CD4-positive, alpha-beta T cell treated with Interleukin-17A for 1 hour (primary cell): ENCODE results near the gene HOXB8.

Source experiments
- DNase-seq: peaks from one replicate; pipeline ENCODE4 v3.0.0-alpha.2; 2020

HOXB8 gene

GRCh38 chr17:48624544-48625494 is 9.7 kb upstream of the HOXB8 start:
- peak; percentile 31 for DNase-seq

DNA sequence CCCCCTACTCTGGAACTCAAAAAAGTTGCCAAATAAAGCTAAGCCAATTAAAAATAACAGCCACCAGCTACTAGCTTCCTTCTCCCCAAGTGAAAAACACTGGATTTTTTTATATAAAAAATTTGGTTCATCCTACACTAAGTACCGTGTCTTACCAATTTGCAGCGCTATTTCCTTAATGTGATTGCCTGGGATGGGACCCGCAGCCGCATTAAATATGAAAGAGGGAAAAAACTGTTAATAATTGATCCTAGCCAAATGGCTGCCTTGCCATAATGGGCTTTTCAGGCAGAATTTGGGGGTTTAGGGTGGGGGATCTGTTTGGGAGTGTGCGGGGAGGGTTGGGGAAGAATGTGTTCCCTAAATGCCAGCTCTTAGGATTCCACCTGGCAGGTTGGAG is 9.0 kb upstream of the HOXB8 start:
- DNase-seq, result no peak

- no peak for DNase-seq
Measured at GRCh38 chr17:48623583-48623982, 8.5 kb upstream of the HOXB8 start.

DNA sequence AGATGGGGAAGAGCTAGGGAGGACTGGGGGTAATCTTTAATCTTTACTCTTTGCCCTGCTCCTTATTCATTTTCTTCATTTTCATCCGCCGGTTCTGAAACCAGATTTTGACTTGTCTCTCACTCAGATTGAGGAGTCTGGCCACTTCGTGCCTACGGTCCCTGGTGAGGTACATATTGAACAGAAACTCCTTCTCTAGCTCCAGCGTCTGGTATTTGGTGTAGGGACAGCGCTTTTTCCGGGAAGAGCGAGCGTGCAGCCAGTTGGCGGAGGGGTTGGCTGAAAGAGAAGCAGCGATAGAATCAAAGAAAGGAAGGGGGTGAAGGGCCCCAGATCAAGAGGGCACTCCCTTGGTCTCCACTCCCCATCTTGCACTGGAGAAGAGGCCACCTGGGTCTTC is 7.8 kb upstream of the HOXB8 start:
- no peak for DNase-seq

- no peak for DNase-seq
Measured at GRCh38 chr17:48621410-48622392, 6.6 kb upstream of the HOXB8 start.

- DNase-seq, result no peak
Measured at GRCh38 chr17:48620461-48621139, 5.5 kb upstream of the HOXB8 start.

DNA sequence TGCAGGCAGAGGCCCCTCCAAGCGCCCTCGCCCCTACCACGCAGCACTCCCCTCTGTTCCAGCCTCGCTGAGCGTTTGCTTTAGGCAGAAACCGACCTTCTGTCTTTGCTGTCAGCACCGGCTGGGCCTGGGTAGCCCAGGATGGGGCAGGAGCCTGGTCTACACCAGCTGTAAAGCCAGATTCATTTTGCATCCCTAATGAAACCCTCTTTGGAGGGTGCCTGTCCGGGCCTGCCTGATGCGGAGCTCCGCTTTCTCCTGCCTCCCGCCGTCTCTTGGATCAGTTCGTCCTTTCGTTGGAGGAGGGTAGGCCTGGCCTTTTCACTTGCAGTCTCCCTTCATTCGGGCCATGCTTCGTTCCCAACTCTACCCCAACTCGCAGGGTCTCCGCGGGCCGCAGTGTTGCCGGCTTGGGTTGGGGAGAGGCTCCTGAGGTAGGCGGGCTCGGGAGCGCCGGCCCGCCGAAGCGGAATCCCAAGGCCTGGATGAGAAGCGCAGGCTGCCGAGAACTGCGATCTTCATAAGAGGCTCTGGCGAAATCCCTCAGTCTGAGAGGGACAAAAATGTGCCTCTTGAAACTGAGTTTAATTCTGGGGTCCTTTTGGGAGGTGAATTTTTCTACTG is 4.8 kb upstream of the HOXB8 start:
- no peak for DNase-seq

DNA sequence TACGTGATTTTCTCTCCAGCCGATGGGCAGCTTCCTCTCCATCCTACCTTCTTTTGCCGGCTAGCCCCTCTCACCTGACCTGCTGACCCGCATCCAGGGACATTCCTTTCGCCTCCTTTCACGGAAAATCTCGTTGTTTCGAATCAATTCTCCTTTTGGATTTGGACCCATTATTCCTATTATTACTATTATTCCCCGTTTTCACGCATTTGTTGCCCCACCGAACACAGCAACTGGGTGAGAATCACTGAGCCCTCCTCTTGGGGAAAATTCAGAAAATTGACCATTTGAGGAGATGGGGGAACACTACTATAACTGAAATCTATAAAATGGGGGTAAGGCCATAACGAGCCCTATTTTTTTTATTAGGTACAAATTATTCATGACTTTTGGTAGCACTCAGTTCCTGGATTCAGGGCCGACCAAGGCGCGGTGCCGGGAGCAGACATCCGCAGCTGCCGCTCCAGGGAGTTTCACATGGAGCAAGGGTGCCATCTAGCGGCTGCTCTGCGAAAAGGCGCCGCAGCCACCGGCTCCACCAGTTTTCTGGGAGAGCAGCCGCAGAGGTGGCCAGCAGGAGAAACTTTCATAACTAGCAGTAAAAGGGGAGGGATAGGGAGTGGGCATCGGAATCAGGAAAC is 3.3 kb upstream of the HOXB8 start:
- peak; percentile 87 for DNase-seq

GRCh38 chr17:48617471-48618255 is 2.6 kb upstream of the HOXB8 start:
- no peak for DNase-seq

- no peak for DNase-seq
Measured at GRCh38 chr17:48616717-48617470, 1.8 kb upstream of the HOXB8 start.

DNA sequence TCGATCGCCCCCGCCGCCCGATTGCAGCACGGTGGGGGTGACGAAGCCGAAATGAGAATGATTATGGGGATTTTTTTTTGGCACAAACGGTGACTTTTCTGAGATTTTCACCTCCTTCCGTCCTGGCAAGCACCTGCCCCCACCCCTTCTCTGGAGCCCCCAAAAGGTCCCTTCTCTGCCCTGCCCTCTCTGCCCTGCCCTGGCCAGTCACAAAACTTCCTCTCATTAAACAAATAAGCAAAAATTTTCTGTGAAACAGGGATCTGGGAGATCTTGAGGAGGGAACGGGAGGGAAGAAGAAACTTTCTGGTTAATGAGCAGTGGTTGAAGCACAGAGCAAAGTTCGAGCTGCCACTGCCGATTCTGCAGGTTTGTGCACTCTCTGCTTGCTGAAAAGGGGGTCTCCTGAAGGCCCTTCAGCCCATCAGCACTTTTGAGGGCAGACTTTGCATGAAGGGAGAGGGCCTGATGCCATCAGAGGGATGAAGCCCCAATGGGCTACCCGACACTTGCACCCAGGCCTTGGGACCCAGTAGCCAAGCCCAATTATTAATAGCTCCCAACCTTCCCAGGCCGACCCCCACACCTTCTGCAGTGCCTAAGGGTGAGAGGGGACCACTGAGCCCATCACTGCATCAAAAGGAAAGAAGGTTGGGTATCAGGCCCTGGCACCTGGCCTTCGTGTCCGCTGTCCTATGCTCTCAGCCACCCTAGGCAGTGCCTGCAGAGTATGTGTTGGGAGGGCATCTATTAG is 1.0 kb upstream of the HOXB8 start:
- no peak for DNase-seq

DNA sequence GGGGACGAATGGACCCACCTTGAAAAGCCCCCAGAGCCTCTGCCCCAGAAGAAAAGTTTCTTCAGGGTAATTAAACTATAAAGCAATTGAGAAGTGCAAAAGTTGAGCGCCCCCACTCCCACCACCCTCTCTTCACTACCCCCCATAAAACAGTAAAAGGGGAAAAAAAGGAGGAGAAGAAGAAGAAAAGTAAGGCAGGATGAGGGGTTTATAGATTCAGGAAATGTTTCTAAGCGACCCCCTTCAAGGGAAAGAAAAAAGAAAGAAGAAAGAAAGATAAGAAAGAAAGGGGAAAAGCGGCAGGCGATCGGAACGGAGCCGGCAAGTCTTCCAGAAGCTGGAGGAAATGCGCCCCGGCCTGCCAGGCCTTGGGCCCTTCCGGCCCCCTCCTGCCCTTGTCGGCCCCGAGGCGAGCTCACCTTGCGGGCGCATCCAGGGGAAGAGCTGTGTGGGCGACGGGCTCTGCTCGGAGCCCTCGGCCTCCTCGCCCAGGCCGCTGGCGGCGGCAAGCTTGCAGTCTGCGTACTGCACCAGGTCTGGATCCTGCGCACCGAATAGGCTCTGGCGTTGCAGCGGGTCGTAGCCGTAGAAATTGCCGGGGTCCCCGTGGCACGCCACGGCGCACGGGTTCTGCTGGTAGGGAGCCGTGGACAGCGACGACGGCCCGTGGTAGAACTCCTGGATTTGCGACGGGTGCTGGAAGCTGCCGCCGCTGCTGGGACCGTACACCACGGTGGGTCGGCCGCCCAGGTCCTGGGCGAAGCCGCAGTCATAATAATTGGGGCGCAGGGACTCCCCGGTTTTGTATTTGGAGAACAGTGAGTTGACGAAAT is 1.0 kb downstream of the HOXB8 start:
- no peak for DNase-seq

GRCh38 chr17:48612854-48613691 is 2.0 kb downstream of the HOXB8 start:
- DNase-seq, result peak; percentile 57

DNA sequence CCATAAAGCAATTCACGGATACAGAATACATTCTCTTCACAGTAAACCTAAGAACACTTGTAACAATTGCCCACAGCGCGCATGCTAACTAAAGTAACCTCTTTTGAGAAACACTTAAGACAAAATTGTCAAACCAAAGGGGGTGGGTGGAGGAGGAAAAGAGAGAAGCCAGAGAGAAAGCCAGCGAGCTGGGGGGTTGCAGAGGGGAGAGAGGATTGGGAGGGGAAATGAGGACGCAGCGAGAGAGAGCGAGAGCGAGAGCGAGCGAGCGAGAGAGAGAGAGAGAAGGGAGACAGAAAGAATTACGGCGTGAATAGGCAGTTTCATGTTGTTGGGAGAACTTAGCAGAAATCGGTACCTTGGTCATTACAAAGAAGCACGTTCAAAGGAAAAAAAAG is 2.6 kb downstream of the HOXB8 start:
- DNase-seq, result no peak

DNA sequence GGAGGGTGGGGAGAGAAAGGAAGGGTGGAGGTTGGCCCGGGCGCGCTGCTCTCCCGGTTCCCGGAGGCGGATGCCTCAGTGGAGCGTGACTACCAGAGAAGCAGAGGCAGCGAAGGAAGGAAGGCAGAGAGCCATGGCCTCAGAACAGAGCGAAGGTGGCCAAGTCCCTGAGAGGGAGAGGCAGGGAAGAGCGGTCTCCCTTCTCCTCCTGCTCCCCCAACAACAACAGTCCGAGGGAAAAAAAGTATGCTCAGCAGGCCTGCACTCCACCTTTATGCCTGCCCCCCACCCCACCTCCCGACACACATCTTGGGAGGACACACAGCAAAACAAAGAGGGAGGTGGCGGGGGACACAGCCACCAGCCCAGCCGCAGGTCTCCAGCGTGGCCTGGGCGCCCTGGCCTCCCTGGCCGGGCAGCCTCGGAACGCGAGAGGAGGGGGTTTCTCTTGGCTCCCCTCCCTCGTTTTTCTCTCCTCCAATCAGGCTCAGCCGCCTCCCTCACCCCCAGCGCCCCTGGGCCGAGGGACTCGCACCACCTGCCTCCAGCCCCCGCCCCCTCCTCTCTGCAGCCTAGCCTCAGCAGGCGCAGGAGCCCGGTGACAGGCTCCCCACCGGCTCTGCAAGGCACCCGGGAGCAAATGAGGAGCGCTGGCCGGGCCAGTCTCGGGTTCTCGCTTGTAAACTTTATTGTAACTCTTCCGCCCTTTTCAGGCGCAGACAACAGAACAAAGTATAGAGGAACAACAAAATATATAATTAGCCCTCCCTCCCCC is 3.2 kb downstream of the HOXB8 start:
- DNase-seq, result no peak

DNA sequence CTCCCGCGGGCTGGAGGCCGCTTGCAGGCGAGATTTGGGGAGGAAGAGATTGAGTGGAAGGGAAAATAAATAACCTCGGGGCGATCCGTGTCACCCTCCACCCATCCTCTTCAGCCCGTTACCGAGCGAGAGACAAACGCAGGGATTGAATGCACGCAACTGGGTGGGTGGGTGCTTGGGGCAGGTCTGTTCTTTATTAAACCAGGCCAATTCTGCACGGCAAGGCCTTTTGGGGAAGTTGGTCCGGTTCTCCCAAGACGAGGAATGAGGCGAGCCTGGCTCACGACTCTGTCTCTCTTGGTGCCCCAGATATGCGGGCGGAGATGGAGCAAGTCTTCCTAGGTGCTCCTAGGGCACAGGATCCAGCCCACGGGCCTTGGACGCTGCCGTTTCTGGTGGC is 3.9 kb downstream of the HOXB8 start:
- DNase-seq, result no peak
